Mesothelial cell of epicardium (in vitro differentiated cells): ENCODE measurements around the gene PSEN1. TPM values are rescaled to one million over a fixed set of nuclear protein-coding genes. Genes with fewer than 3 reads are reported as not detected.
"Not testable (repeated sequence)": the region's sequence is repeated elsewhere in the genome, so short reads cannot be mapped to it uniquely, and the experiment has no call there.

Experiments
- DNase-seq, 2 experiments: peaks; one replicate each; pipeline ENCODE4 v3.0.0; 2021; ENCODE audit warnings: low spot score in 2 of 2; ENCODE audit not compliant: unreplicated experiment in 2 of 2
- H3K27ac Mint-ChIP-seq: 2 replicates; pipeline ENCODE4 v1.8.0; 2021; ENCODE audit warnings: mixed read lengths
- H3K27me3 Mint-ChIP-seq: 2 replicates; pipeline ENCODE4 v1.8.0; 2021; ENCODE audit warnings: low read depth, mixed read lengths
- H3K36me3 Mint-ChIP-seq: 2 replicates; pipeline ENCODE4 v1.8.0; 2021; ENCODE audit warnings: mixed read lengths
- H3K4me1 Mint-ChIP-seq: 2 replicates; pipeline ENCODE4 v1.8.0; 2021; ENCODE audit warnings: mixed read lengths
- H3K4me3 Mint-ChIP-seq: 2 replicates; pipeline ENCODE4 v1.8.0; 2021; ENCODE audit warnings: mild to moderate bottlenecking, moderate library complexity, mixed read lengths
- H3K9me3 Mint-ChIP-seq: 2 replicates; pipeline ENCODE4 v1.8.0; 2021; ENCODE audit warnings: mixed read lengths
- CTCF ChIP-seq: fragments of 200-600 bp; sonication (generic); IDR thresholded peaks from one replicate; pipeline ENCODE4 v1.5.0; 2021; ENCODE audit warnings: antibody characterized with exemption; ENCODE audit not compliant: unreplicated experiment
- total RNA-seq: library from RNA; stranded (reverse); gene quantifications from 3 replicates; pipeline ENCODE4 v1.2.1, GENCODE V29; 2021

Gene PSEN1
- total RNA-seq, 1 donor from 2014 or later = 59.9 TPM

GRCh38 chr14:73189651-73190050, 53.3 kb downstream of the PSEN1 start:
- no peak overlapping the region for H3K4me3 Mint-ChIP-seq
- no peaks in the 10 kb centered on the region for H3K27me3 Mint-ChIP-seq
- no peaks in the 10 kb centered on the region for H3K4me1 Mint-ChIP-seq
- H3K36me3 Mint-ChIP-seq = peaks cover 41% of the 10 kb centered on the region
- TF ChIP-seq CTCF = no peak
- H3K9me3 Mint-ChIP-seq = no peaks in the 10 kb centered on the region
- no peak overlapping the region for H3K27ac Mint-ChIP-seq
- no peak for DNase-seq

- H3K9me3 Mint-ChIP-seq = no peaks in the 10 kb centered on the region
- no peak overlapping the region for H3K27ac Mint-ChIP-seq
- DNase-seq = no peak
- no peak for TF ChIP-seq CTCF
- no peak overlapping the region for H3K4me3 Mint-ChIP-seq
- no peaks in the 10 kb centered on the region for H3K27me3 Mint-ChIP-seq
- H3K4me1 Mint-ChIP-seq = no peaks in the 10 kb centered on the region
- H3K36me3 Mint-ChIP-seq = peaks cover 47% of the 10 kb centered on the region
Observed at GRCh38 chr14:73191441-73191840, 55.1 kb downstream of the PSEN1 start.

- not testable (repeated sequence) for H3K4me3 Mint-ChIP-seq, H3K4me1 Mint-ChIP-seq
Observed at GRCh38 chr14:73194306-73194705, 58.0 kb downstream of the PSEN1 start.

GRCh38 chr14:73198253-73198652, 61.9 kb downstream of the PSEN1 start:
- H3K4me1 Mint-ChIP-seq = no peaks in the 10 kb centered on the region
- no peak for DNase-seq
- no peaks in the 10 kb centered on the region for H3K27me3 Mint-ChIP-seq
- no peak overlapping the region for H3K27ac Mint-ChIP-seq
- no peak overlapping the region for H3K4me3 Mint-ChIP-seq
- H3K36me3 Mint-ChIP-seq = peaks cover 44% of the 10 kb centered on the region
- H3K9me3 Mint-ChIP-seq = no peaks in the 10 kb centered on the region
- no peak for TF ChIP-seq CTCF

More at GRCh38 chr14:73194306-73194705, 58.0 kb downstream of the PSEN1 start:
- not testable (repeated sequence) for H3K27ac Mint-ChIP-seq, DNase-seq, H3K9me3 Mint-ChIP-seq, H3K27me3 Mint-ChIP-seq
- peaks cover 41% of the 10 kb centered on the region for H3K36me3 Mint-ChIP-seq

DNA sequence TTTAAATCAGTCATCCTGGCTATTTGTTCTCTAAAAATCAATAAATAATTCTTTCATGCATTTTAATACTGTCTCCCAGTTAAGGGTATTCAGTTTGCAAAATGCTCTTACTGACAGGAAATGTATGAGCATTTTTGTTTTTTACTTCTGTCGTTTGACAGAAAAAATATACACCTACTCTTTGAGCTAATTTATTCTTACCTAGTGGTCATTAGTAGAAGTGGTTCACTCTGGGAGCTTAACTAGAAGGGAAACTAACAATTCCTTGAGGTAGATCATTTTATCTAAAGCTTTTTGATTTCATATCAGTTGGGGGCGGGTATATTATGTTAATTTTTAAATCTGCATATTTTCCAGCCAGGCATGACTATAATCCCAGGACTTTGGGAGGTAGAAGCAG, 67.2 kb downstream of the PSEN1 start:
- no peak overlapping the region for H3K27ac Mint-ChIP-seq
- H3K4me1 Mint-ChIP-seq = no peaks in the 10 kb centered on the region

DNA sequence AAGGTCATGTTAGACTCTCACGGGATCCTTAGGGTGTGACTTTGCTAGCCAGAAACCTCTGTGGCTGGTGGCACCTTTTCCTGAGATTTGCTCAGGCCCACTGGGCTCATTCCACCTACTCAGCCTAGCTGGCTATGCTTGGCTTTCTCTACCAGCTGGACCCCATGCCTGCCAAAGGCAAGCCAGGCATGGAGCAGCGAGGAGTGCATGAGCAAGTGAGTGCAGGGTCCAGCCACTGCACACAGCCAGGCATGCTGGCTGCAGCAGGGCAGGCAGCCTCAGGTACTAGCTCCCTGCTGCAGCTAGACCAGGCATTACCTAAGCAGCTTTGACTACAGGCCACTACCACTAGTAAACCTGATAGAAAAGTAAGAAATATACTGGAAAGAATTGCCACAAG, 71.3 kb downstream of the PSEN1 start:
- H3K27ac Mint-ChIP-seq = no peak overlapping the region
- no peaks in the 10 kb centered on the region for H3K9me3 Mint-ChIP-seq
- no peaks in the 10 kb centered on the region for H3K27me3 Mint-ChIP-seq
- no peaks in the 10 kb centered on the region for H3K4me1 Mint-ChIP-seq
- no peak overlapping the region for H3K4me3 Mint-ChIP-seq
- peaks cover 42% of the 10 kb centered on the region for H3K36me3 Mint-ChIP-seq
- no peak for TF ChIP-seq CTCF
- DNase-seq = no peak

More for the DNA sequence above, 67.2 kb downstream of the PSEN1 start:
- DNase-seq = no peak
- Mint-ChIP-seq H3K9me3 (no peaks in the 10 kb centered on the region), H3K27me3 (no peaks in the 10 kb centered on the region), H3K4me3 (no peak overlapping the region), H3K36me3 (peaks cover 50% of the 10 kb centered on the region)
- no peak for TF ChIP-seq CTCF
